ENCODE results near the gene TOMM70. TPM values are rescaled to one million over a fixed set of nuclear protein-coding genes. Genes with fewer than 3 reads are reported as not detected.

The TOMM70 gene
- polyA plus RNA-seq, 1 donor (not counting 4 experiments of a cell fraction or from before 2014, with no cell fraction given) = 40.8 TPM

DNA sequence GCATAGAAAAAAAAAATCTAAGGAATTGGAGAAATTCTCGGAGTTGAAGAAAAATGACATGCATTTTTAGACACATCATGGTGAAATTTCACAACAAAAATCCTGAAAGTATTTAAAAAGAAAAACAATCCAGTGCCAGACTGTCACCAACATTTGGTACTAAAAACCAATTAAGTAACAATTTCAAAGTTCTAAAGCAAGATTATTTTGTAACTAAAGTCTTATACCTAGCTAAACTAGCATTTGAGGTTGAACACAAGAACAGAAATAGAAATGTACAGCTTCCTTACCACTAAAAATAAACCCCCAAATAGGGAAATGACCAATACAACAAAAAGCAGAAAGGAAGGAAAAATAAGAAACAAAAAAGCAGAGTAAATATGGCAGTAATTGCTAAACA is 11.9 kb downstream of the TOMM70 start:
- no peaks in the 10 kb centered on the region for H3K27me3 ChIP-seq (ENCODE audit: control insufficient read depth, extremely low read depth, insufficient read depth, low read length)
- H2AFZ ChIP-seq (ENCODE audit: control insufficient read depth, low read length) = no peak overlapping the region
- no peak overlapping the region for H3K9ac ChIP-seq (ENCODE audit: control insufficient read depth, extremely low read depth, insufficient read depth, low read length)
- H4K20me1 ChIP-seq (ENCODE audit: control insufficient read depth, extremely low read depth, insufficient read depth, low read length) = no peaks in the 10 kb centered on the region
- H3K9me3 ChIP-seq (ENCODE audit: control insufficient read depth, low read depth, low read length) = no peaks in the 10 kb centered on the region
- no peak for TF ChIP-seq EZH2 (IDR thresholded peaks at IDR 0.05; ENCODE audit: low read length)
- TF ChIP-seq, protein P1, sequence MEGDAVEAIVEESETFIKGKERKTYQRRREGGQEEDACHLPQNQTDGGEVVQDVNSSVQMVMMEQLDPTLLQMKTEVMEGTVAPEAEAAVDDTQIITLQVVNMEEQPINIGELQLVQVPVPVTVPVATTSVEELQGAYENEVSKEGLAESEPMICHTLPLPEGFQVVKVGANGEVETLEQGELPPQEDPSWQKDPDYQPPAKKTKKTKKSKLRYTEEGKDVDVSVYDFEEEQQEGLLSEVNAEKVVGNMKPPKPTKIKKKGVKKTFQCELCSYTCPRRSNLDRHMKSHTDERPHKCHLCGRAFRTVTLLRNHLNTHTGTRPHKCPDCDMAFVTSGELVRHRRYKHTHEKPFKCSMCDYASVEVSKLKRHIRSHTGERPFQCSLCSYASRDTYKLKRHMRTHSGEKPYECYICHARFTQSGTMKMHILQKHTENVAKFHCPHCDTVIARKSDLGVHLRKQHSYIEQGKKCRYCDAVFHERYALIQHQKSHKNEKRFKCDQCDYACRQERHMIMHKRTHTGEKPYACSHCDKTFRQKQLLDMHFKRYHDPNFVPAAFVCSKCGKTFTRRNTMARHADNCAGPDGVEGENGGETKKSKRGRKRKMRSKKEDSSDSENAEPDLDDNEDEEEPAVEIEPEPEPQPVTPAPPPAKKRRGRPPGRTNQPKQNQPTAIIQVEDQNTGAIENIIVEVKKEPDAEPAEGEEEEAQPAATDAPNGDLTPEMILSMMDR (optimal IDR thresholded peaks at IDR 0.05 in 1 of 3, IDR thresholded peaks at IDR 0.05 in 1 of 3, conservative IDR thresholded peaks at IDR 0.05 in 1 of 3; ENCODE audit: extremely low read depth in 1 of 3, insufficient read depth in 2 of 3, low read length in 3 of 3) = no peak
- H3K36me3 ChIP-seq (ENCODE audit: control insufficient read depth in 2 of 2, extremely low read depth in 1 of 2, insufficient read depth in 2 of 2, low read length in 2 of 2) = peaks cover 6 to 12% of the 10 kb centered on the region in 2 experiments
- H3K9me1 ChIP-seq (ENCODE audit: control insufficient read depth, extremely low read depth, insufficient read depth, low read length) = peaks cover 2% of the 10 kb centered on the region
- no peak overlapping the region for H3K4me2 ChIP-seq (ENCODE audit: control insufficient read depth, extremely low read depth, insufficient read depth, low read depth, low read length)
- no peak for DNase-seq (ENCODE audit: low read depth, low spot score)
- peaks cover 69% of the 10 kb centered on the region for H3K79me2 ChIP-seq (ENCODE audit: control insufficient read depth, insufficient read depth, low read length)
- H3K4me3 ChIP-seq (ENCODE audit: control insufficient read depth in 2 of 3, extremely low read depth in 1 of 3, insufficient read depth in 2 of 3, low read depth in 1 of 3, low read length in 3 of 3) = no peak overlapping the region
- no peak for FAIRE-seq
- dilution Hi-C loops (cut with MboI; ENCODE audit: extremely low pct_ligation_motif_present, low sequenced_read_pairs) = no loop called here
- no peak overlapping the region for H3K27ac ChIP-seq (ENCODE audit: control insufficient read depth, insufficient read depth, low read length)
- no peaks in the 10 kb centered on the region for H3K4me1 ChIP-seq (ENCODE audit: control insufficient read depth, extremely low read depth, insufficient read depth, low read length)

DNA sequence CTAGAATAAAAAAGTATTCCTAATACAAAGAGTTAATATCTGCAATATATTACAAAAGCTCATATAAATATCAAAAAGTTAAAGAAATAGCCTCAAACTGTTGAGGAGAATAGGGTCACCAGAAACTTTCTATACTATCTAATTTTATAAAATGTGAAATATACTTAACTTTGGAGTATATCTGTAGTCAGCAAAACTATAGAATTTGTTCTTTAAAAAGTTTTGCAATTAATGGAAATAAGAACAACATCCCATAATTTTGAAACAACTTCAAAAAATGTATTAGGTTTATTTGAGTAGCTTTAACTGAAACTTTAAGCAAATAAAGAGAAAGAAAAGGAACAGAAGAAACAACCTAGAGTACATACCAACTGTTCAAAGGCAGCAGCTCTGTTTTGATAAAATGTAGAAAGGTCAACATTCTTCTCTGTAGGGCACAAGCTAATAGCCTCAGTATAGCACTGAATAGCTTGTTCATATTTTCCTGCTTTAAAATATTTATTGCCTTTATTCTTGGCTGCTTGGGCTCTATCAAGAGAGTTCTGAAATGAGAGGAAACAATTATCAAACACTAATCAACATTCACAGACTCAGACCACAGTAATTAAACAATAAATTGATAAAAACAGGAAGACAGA is 14.3 kb downstream of the TOMM70 start:
- Histone ChIP-seq H4K20me1 (ENCODE audit: control insufficient read depth, extremely low read depth, insufficient read depth, low read length) (no peaks in the 10 kb centered on the region), H3K4me2 (ENCODE audit: control insufficient read depth, extremely low read depth, insufficient read depth, low read depth, low read length) (no peak overlapping the region), H3K9me1 (ENCODE audit: control insufficient read depth, extremely low read depth, insufficient read depth, low read length) (peaks cover 2% of the 10 kb centered on the region), H3K36me3 (ENCODE audit: control insufficient read depth in 2 of 2, extremely low read depth in 1 of 2, insufficient read depth in 2 of 2, low read length in 2 of 2) (peaks cover 6 to 23% of the 10 kb centered on the region in 2 experiments), H3K27ac (ENCODE audit: control insufficient read depth, insufficient read depth, low read length) (no peak overlapping the region), H3K27me3 (ENCODE audit: control insufficient read depth, extremely low read depth, insufficient read depth, low read length) (no peaks in the 10 kb centered on the region), H3K4me3 (ENCODE audit: control insufficient read depth in 2 of 3, extremely low read depth in 1 of 3, insufficient read depth in 2 of 3, low read depth in 1 of 3, low read length in 3 of 3) (no peak overlapping the region), H2AFZ (ENCODE audit: control insufficient read depth, low read length) (no peak overlapping the region), H3K9me3 (ENCODE audit: control insufficient read depth, low read depth, low read length) (no peaks in the 10 kb centered on the region), H3K4me1 (ENCODE audit: control insufficient read depth, extremely low read depth, insufficient read depth, low read length) (no peaks in the 10 kb centered on the region), H3K79me2 (ENCODE audit: control insufficient read depth, insufficient read depth, low read length) (peaks cover 44% of the 10 kb centered on the region), H3K9ac (ENCODE audit: control insufficient read depth, extremely low read depth, insufficient read depth, low read length) (no peak overlapping the region)
- no peak for DNase-seq (ENCODE audit: low read depth, low spot score)
- dilution Hi-C loops (cut with MboI; ENCODE audit: extremely low pct_ligation_motif_present, low sequenced_read_pairs) = no loop called here
- no peak for FAIRE-seq
- TF ChIP-seq EZH2 (IDR thresholded peaks at IDR 0.05; ENCODE audit: low read length) = no peak
- TF ChIP-seq, protein P1 (optimal IDR thresholded peaks at IDR 0.05 in 1 of 3, IDR thresholded peaks at IDR 0.05 in 1 of 3, conservative IDR thresholded peaks at IDR 0.05 in 1 of 3; ENCODE audit: extremely low read depth in 1 of 3, insufficient read depth in 2 of 3, low read length in 3 of 3) = no peak
